Measurements from ENCODE around the gene DIS3L2.
"Not testable (repeated sequence)": the region's sequence is repeated elsewhere in the genome, so short reads cannot be mapped to it uniquely, and the experiment has no call there.

DIS3L2 gene

GRCh38 chr2:232116852-232117251 is 155.3 kb downstream of the DIS3L2 start:
- DNase-seq (ENCODE audit: low read depth in 2 of 2), result no peak

GRCh38 chr2:232117413-232117812 is 155.9 kb downstream of the DIS3L2 start:
- DNase-seq (ENCODE audit: low read depth in 2 of 2), result no peak

DNA sequence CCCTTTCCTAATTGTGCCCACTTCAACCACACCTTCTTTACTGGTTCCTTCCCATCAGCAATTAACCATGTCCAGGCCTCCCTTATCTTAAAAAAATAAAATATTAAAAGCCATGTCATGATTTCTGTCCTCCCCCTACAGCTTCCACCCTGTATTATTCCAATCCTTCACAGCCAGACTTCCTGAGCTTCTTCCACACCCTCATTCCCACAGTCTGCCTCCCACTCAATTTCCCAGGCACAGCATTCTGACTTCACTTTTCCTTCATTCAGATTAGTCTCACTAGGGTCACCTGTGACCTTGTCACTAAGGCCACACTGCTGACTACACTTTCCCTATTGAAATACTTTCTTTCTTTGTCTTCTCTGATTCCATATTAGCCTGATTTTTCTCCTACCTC is 159.4 kb downstream of the DIS3L2 start:
- no peak for DNase-seq (ENCODE audit: low read depth in 2 of 2)

DNA sequence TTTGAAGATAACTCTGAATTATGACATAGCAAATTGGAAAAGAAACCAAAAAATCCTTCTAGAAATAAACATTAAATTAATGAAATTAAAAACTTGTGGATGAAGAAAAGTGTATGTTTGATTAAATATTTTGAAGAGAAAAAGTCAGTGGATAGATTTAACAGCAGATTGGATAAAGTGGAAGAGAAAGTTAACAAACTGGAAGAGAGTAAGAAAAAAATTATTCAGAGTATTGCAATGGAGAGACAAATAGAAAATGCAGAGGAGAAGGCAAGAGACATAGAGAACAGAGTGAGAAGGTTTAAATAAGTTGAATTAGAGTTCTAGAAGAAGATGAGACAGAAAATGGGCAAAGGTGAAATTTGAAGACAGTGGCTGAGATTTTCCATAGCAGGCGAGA is 162.8 kb downstream of the DIS3L2 start:
- DNase-seq (ENCODE audit: low read depth in 2 of 2), result no peak

DNA sequence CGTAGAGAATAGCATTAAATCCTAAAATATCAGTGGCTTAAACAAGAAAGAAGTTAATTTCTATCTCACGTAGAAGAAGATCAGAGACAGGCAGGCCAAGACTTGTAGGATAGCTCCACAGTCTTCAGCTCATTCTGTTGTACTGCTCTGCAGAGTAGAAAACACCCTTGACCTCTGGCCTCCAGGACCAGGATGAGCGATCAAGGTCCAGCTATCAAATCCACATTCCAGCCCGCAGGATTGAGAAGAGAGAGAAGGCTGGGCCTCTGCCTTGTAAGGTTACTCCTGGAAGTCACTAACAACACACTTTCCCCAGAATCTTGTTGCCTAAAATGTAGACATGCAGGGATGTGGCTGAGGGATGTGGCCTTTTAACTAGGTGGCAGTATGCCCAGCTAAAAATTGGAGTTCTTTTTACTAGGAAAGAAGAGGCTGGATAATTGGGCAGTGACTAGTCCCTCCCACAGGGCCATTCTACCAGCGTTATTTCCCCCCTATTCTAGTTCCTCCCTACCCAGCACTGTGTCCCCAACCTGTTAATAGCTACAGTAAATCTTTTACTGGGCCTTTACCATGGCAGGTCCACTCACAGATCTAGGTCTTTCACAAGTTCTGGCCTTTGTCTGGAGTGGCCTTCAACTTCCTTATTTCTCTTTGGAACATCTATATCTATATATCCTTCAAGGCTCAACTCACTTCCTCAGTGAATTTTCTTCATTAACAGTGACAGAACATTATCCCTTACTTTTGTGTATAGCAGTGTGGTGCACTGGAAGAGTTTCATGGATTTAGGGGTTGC is 165.0 kb downstream of the DIS3L2 start:
- DNase-seq (ENCODE audit: low read depth in 2 of 2), result no peak

- no peak for DNase-seq (ENCODE audit: low read depth in 2 of 2)
These were observed 168.0 kb downstream of the DIS3L2 start for GRCh38 chr2:232129483-232129882.

- no peak for DNase-seq (ENCODE audit: low read depth in 2 of 2)
These were observed 170.7 kb downstream of the DIS3L2 start for GRCh38 chr2:232132181-232132580.

- no peak for DNase-seq (ENCODE audit: low read depth in 2 of 2)
These were observed 171.6 kb downstream of the DIS3L2 start for GRCh38 chr2:232133078-232133477.

GRCh38 chr2:232134939-232135338 is 173.4 kb downstream of the DIS3L2 start:
- no peak for DNase-seq (ENCODE audit: low read depth in 2 of 2)

GRCh38 chr2:232137356-232138147 is 176.0 kb downstream of the DIS3L2 start:
- DNase-seq (ENCODE audit: low read depth in 2 of 2), result no peak

DNA sequence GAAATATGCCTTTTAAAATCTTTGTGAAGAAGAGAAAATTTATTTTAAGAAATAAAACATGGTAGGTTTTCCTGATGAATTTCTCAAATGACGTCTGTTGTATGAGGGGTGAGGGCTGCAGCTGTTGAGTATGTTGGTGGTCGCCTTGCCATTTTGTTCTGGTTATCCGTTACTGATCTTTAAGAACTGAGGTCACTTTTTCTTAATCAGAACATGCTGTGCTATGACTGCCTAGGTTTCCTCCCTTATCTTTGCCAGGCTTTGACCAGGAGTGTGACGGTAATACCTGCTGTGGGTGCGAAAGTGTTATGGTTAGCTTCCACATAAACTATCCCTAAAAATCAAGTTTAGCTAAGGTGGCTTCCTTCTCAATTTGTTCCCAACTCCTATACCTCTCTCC is 176.9 kb downstream of the DIS3L2 start:
- no peak for DNase-seq (ENCODE audit: low read depth in 2 of 2)

DNA sequence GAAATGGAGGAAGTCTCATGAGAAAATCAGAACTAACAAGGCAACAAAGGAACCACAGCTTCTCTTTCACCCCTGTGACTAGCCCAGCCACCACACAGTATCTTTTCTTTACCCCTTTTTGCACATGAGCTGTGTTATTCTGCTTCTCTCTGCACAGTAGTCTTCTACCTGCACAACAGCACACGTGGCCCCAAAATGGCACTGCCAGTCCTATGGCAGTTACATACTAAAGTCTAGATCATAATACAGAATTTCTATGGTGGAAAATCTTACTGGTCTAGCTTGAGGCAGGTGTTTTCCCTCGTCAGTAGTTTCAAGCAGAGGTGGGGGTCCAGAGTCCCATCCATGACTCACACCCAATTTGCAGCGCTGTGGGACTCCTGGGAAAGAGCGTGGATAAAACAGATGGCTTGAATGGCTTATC is 177.7 kb downstream of the DIS3L2 start:
- DNase-seq (ENCODE audit: low read depth in 2 of 2), result no peak

- DNase-seq (ENCODE audit: low read depth in 2 of 2), result no peak
These were observed 178.5 kb downstream of the DIS3L2 start for GRCh38 chr2:232139786-232140562.

DNA sequence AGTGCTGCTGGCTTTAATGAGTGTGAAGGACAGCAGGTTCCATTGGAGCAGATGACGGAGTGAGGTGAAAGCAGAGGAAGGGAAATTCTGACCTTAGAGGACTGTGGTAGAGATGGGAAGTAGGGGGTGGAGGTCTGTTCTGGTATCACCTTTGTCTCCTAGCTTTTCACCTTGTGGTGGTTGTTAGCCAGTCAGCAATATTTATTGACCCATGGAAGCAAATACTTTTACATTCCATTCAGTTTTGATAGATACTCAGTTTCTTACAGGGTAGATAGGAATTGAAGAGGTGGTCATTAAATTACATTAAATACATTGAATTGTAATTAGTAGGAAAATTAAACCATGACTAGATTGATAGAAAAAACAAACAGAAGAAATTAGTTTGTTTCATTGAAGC is 180.1 kb downstream of the DIS3L2 start:
- DNase-seq (ENCODE audit: low read depth in 2 of 2), result no peak

- peak in 1 of 2 donors; percentile 23 for DNase-seq (ENCODE audit: low read depth in 2 of 2)
These were observed 180.5 kb downstream of the DIS3L2 start for GRCh38 chr2:232142049-232142448.

DNA sequence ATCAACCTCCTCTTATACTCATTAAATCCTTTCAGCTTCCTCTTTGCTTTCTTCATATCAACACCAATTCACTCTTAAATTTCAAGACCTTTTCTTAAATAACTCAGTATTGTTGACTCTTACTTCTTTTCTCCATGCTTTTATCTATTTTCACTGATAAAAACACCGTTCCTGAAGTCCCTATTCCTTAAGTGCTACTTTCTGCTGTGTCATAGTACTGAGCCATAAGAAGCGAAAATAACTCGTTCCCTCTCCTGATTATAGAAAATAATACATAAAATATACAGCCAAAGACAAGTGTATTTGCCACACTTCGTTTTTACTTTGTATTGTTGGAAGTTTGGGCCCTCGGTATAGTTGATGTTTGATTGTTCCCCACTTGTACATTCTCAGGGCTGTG is 181.0 kb downstream of the DIS3L2 start:
- DNase-seq (ENCODE audit: low read depth in 2 of 2), result no peak

DNA sequence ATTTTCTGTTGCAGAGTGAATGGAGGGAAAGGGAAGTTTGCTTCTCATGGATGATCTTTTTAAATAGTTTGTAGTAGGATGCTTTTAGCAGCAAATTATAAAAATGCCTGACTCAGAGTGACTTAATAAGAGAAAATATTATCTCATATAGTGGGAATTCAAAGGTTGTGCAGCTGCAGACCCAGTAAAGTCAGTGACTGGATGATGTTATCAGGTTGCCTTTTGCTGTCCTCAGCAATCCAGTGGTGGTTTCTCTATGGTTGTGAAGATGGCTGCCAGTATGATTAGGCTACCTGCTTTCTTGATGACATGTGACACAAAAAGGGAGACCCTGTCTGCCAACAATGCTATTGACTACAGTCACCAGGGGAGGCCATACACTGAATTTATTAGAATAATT is 184.8 kb downstream of the DIS3L2 start:
- DNase-seq (ENCODE audit: low read depth in 2 of 2), result no peak

GRCh38 chr2:232147440-232148077 is 186.0 kb downstream of the DIS3L2 start:
- no peak for DNase-seq (ENCODE audit: low read depth in 2 of 2)

GRCh38 chr2:232162187-232162586 is 200.7 kb downstream of the DIS3L2 start:
- no peak for DNase-seq (ENCODE audit: low read depth in 2 of 2)

GRCh38 chr2:232170396-232170795 is 208.9 kb downstream of the DIS3L2 start:
- no peak for DNase-seq (ENCODE audit: low read depth in 2 of 2)

DNA sequence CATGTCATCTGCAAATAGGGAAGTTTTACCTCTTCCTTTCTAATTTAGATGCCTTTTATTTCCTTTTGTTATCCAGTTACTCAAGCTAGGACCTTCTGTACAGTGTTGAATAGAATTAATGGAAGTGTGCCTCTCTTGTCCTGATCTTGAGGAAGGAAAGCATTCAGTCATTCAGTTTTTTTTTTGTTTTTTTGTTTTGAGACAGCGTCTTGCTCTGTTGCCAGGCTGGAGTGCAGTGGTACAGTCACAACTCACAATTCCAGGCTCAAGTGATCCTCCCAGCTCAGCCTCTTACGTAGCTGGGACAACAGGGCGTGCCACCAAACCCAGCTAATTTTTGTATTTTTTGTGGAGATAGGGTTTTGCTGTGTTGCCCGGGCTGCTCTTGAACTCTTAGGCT is 213.1 kb downstream of the DIS3L2 start:
- no peak for DNase-seq (ENCODE audit: low read depth in 2 of 2)

GRCh38 chr2:232176587-232176986 is 215.1 kb downstream of the DIS3L2 start:
- DNase-seq (ENCODE audit: low read depth in 2 of 2), result not testable (repeated sequence)
